ENCODE measurements around the gene KRT7. TPM values are rescaled to one million over a fixed set of nuclear protein-coding genes. Genes with fewer than 3 reads are reported as not detected.

The KRT7 gene
- total and polyA plus RNA-seq, 2 donors (not counting 1 experiment from before 2014, with no cell fraction given): not detected

DNA sequence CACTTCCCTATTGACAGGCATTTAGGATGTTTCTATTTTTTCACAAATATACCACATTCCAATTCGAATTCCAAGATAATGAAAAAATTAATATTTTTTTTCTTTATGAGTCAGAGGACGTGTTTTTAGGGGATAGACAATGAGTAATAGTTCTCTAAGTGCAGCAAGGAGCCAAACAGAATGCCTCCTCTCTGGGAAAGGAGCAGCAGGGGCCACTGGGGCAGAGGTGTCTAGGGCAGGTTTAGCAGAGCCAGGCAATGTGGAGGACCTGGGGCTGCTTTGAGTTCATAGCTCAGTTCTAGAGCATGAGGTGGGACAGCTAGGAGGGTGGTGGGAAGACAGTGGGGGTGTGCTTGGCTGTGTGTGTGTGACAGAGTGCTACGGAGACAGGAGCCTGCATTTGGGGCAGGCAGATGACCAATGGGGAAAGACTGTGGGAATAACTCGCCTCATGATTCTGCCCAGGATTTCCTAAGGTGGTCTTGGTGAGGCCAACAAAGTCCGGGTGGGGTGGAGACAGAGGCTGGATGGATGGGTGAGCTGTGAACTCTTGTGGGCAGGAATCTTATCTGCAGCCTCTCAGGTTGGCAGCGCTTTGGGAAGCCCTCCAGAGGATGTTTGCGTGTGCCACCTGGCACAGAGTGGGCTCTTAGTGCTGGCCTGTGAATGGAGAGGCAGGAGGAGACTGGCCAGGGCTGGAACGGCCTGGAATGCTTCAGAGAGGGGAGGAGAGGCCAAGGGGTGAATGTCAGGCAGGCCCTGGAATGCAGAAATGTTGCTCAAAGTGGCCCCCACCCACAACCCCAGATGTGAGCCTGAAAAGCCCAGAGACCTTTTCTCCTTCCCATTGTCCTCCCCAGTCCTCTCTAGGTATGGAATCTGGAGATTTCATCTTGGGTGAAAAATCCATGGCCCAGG is 2.4 kb upstream of the KRT7 start:
- H3K27ac Mint-ChIP-seq: no peak overlapping the region
- H3K4me3 ChIP-seq (ENCODE audit: control extremely low read depth in 1 of 5, extremely low read depth in 1 of 5, insufficient read depth in 1 of 5, low read depth in 2 of 5, low read length in 4 of 5): no peak overlapping the region
- H3K9me3 Mint-ChIP-seq (ENCODE audit: insufficient read depth): no peaks in the 10 kb centered on the region
- no peaks in the 10 kb centered on the region for H4K20me1 ChIP-seq (ENCODE audit: control insufficient read depth, insufficient read depth, low read length, poor library complexity, severe bottlenecking)
- TF ChIP-seq, protein P1, sequence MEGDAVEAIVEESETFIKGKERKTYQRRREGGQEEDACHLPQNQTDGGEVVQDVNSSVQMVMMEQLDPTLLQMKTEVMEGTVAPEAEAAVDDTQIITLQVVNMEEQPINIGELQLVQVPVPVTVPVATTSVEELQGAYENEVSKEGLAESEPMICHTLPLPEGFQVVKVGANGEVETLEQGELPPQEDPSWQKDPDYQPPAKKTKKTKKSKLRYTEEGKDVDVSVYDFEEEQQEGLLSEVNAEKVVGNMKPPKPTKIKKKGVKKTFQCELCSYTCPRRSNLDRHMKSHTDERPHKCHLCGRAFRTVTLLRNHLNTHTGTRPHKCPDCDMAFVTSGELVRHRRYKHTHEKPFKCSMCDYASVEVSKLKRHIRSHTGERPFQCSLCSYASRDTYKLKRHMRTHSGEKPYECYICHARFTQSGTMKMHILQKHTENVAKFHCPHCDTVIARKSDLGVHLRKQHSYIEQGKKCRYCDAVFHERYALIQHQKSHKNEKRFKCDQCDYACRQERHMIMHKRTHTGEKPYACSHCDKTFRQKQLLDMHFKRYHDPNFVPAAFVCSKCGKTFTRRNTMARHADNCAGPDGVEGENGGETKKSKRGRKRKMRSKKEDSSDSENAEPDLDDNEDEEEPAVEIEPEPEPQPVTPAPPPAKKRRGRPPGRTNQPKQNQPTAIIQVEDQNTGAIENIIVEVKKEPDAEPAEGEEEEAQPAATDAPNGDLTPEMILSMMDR (IDR thresholded peaks at IDR 0.05): no peak
- TF ChIP-seq EZH2 (IDR thresholded peaks at IDR 0.05; ENCODE audit: borderline replicate concordance, insufficient read depth, low read depth, low read length, poor library complexity, severe bottlenecking): no peak
- no peak overlapping the region for H3K27ac ChIP-seq (ENCODE audit: low read length in 2 of 2)
- CTCF ChIA-PET: interaction anchor here (1.0 kb wide), 1 partner anchor 11 kb away, joined by 4 read pairs; no protein-coding TSS in a partner anchor
- ATAC-seq (ENCODE audit: low read depth): no peak
- no peak overlapping the region for H3K4me2 ChIP-seq (replicated peaks; ENCODE audit: low read depth, low read length, poor library complexity, severe bottlenecking)
- H2AFZ ChIP-seq (ENCODE audit: insufficient read depth, low read depth, low read length, poor library complexity, severe bottlenecking): no peak overlapping the region
- no peak for DNase-seq
- intact Hi-C loops (cut with micrococcal nuclease): no loop called here
- POLR2A ChIA-PET: no interaction called here
- H3K9me3 ChIP-seq (ENCODE audit: control extremely low read depth in 1 of 3, control insufficient read depth in 2 of 3, insufficient read depth in 1 of 3, low read length in 2 of 3): peaks cover 0 to 3% (median 0%) of the 10 kb centered on the region in 3 donors
- H3K4me1 Mint-ChIP-seq: no peaks in the 10 kb centered on the region
- H3K27me3 Mint-ChIP-seq: peaks cover 47% of the 10 kb centered on the region
- H3K9ac ChIP-seq (ENCODE audit: low read length): no peak overlapping the region
- H3K27me3 ChIP-seq (replicated peaks in 1 of 4; ENCODE audit: control extremely low read depth in 1 of 4, control insufficient read depth in 3 of 4, insufficient read depth in 4 of 4, low read length in 3 of 4): peaks cover 0 to 32% (median 3%) of the 10 kb centered on the region in 4 experiments
- 70% methylated on average over 6 of the region's 8 CpGs for WGBS (ENCODE audit: insufficient coverage)
- no peaks in the 10 kb centered on the region for H3K4me1 ChIP-seq (ENCODE audit: control insufficient read depth in 2 of 2, insufficient read depth in 2 of 2, low read length in 2 of 2)
- no peak overlapping the region for H3K4me3 Mint-ChIP-seq
- no peaks in the 10 kb centered on the region for H3K36me3 ChIP-seq (replicated peaks in 1 of 2; ENCODE audit: control extremely low read depth in 1 of 2, control insufficient read depth in 1 of 2, extremely low read depth in 1 of 2, insufficient read depth in 2 of 2, low read length in 1 of 2)
- no peaks in the 10 kb centered on the region for H3K79me2 ChIP-seq (ENCODE audit: control insufficient read depth, insufficient read depth, low read length)
